Kidney (tissue), 14 donors: Measurements from ENCODE around the gene XPO5. TPM values are rescaled to one million over a fixed set of nuclear protein-coding genes. Genes with fewer than 3 reads are reported as not detected.

Source experiments
- DNase-seq, 5 donors: peaks; one replicate each; pipeline ENCODE4 v3.0.0-alpha.2; 2013 to 2020
- FAIRE-seq: peaks from 2 replicates; lab custom pipeline; 2012; peaks lifted over from hg19 to GRCh38; lab: Jason Lieb, UNC
- H3K27ac ChIP-seq, 2 donors: one replicate each; pipeline ENCODE4 v1.7.0; 2013; ENCODE audit warnings: low read depth in 2 of 2, low read length in 2 of 2, inconsistent platforms in 1 of 2
- H3K27me3 ChIP-seq: one replicate; pipeline ENCODE4 v1.7.1; 2013; ENCODE audit warnings: low read length, inconsistent platforms; ENCODE audit not compliant: control insufficient read depth, insufficient read depth
- H3K36me3 ChIP-seq, 3 donors: one replicate each; pipeline versions ENCODE4 v1.7.0 to v1.7.1; 2013; ENCODE audit warnings: low read length in 3 of 3, control low read depth in 1 of 3, inconsistent platforms in 1 of 3; ENCODE audit not compliant: insufficient read depth in 3 of 3, control insufficient read depth in 2 of 3
- H3K4me1 ChIP-seq, 3 donors: one replicate each; pipeline versions ENCODE4 v1.7.0 to v1.7.1; 2013; ENCODE audit warnings: low read length in 3 of 3, inconsistent platforms in 1 of 3, low read depth in 1 of 3; ENCODE audit not compliant: control insufficient read depth in 2 of 3, insufficient read depth in 2 of 3
- H3K4me3 ChIP-seq, 3 donors: one replicate each; pipeline versions ENCODE4 v1.7.0 to v1.8.1; 2013; ENCODE audit warnings: low read length in 3 of 3, control low read depth in 1 of 3, inconsistent platforms in 1 of 3
- H3K9ac ChIP-seq, 3 donors: one replicate each; pipeline versions ENCODE4 v1.7.0 to v1.7.1; 2013; ENCODE audit warnings: low read length in 3 of 3, control low read depth in 1 of 3, inconsistent platforms in 1 of 3
- H3K9me3 ChIP-seq, 3 donors: one replicate each; pipeline versions ENCODE4 v1.7.0 to v1.7.1; 2013; ENCODE audit warnings: low read length in 3 of 3, control low read depth in 1 of 3, inconsistent platforms in 1 of 3; ENCODE audit not compliant: control insufficient read depth in 2 of 3, insufficient read depth in 1 of 3
- CTCF ChIP-seq: IDR thresholded peaks from 3 replicates; pipeline ENCODE4 v1.5.1; 2012; ENCODE audit warnings: mild to moderate bottlenecking, moderate library complexity, borderline replicate concordance; ENCODE audit not compliant: insufficient read depth; ENCODE audit errors: extremely low read depth
- intact Hi-C: fragments of 100-400 bp; cut with DNase I; formaldehyde crosslinking; loops from one replicate; pipeline ENCODE4 v1.11.1; 2022
- polyA plus RNA-seq: library from polyadenylated mRNA; stranded (reverse); fragments of 350-450 nt; fragmentation: Illumina TruSeq; extraction: RNeasy Lipid Tissue Mini Kit (QIAGEN cat#74804); gene quantifications from one replicate; pipeline ENCODE4 v1.2.3, GENCODE V29; 2014; ENCODE audit warnings: low read depth, low replicate concordance; ENCODE audit not compliant: insufficient read depth
- total RNA-seq: library from RNA; stranded (reverse); fragmentation: NEBNext Ultra II Directional; extraction: Animal tissue kit (Norgen Biotek cat#: 25700); gene quantifications from one replicate; pipeline ENCODE4 v1.2.1, GENCODE V29; 2021
- donor health status: control.
- donor health status: control.
- donor health status: control.
- donor health status: control.
- donor health status: control.
- donor health status: DM: yes; HTN: yes; CAD: no.
- donor health status: Normal renal cell carcinoma (clear cell type).

XPO5 gene
- total and polyA plus RNA-seq, 2 donors from 2014 or later = 7.5 to 34.3 TPM

DNA sequence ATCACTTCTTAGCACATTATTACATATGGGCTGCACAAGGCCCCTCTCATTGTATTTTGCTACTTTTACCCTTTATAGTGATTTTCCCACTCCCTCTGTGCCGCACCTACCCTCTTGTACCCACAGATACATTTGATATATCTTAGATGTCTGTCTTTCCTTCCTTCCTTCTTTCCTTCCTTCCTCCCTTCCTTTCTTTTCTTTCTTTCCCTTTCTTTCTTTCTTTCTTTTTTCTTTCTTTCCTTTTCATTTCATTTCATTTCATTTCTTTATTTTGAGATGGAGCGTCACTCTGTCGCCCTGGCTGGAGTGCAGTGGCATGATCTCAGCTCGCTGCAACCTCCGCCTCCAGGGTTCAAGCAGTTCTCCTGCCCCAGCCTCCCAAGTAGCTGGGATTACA lies 12.4 kb upstream of the XPO5 start:
- DNase-seq (no peak), FAIRE-seq (no peak)
- H3K4me1 ChIP-seq = no peaks in the 10 kb centered on the region
- no peaks in the 10 kb centered on the region for H3K9me3 ChIP-seq
- intact Hi-C loops = no loop called here
- H3K4me3 ChIP-seq = no peak overlapping the region
- H3K27ac ChIP-seq = no peak overlapping the region
- H3K27me3 ChIP-seq = no peaks in the 10 kb centered on the region
- H3K36me3 ChIP-seq = peaks cover 0 to 27% (median 11%) of the 10 kb centered on the region in 3 donors
- TF ChIP-seq CTCF = no peak
- H3K9ac ChIP-seq = no peak overlapping the region

DNA sequence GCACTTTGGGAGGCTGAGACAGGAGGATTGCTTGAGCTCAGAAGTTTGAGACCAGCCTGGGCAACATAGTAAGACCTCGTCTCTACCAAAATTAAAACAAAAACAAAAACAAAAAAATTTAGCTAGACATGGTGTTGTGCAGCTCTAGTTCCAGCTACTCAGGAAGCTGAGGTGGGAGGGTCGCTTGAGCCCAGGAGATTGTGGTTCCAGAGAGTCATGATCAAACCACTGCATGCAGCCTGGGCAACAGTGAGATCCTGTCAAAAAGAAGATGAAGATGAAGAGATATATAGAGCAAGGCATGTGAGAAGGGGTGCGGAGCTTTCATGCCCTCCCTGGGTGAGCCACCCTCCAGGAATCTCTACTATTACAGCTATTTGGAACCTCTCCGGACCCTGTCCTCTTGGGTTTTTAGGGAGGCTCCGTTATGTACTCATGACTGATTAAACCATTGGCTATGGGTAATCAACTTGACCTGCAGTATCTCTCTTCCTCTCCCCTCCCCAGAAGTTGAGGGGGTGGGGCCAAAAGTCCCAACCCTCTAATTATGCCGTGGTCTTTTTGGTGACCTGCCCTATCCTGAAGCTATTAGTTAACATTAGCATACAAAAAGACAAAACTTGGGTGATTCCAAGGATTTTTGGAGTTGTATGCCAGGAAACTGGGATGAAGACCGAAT lies 9.2 kb upstream of the XPO5 start:
- H3K4me3 ChIP-seq = no peak overlapping the region
- no peaks in the 10 kb centered on the region for H3K27me3 ChIP-seq
- no peak overlapping the region for H3K9ac ChIP-seq
- intact Hi-C loops = no loop called here
- no peak for TF ChIP-seq CTCF
- FAIRE-seq = no peak
- no peak for DNase-seq
- peaks cover 0 to 36% (median 11%) of the 10 kb centered on the region in 3 donors for H3K36me3 ChIP-seq
- H3K27ac ChIP-seq = no peak overlapping the region
- no peaks in the 10 kb centered on the region for H3K4me1 ChIP-seq
- H3K9me3 ChIP-seq = no peaks in the 10 kb centered on the region

GRCh38 chr6:43582911-43583310 lies 7.1 kb upstream of the XPO5 start:
- H3K9me3 ChIP-seq = no peaks in the 10 kb centered on the region
- intact Hi-C loops = no loop called here

More at GRCh38 chr6:43582911-43583310, 7.1 kb upstream of the XPO5 start:
- peaks cover 0 to 30% (median 11%) of the 10 kb centered on the region in 3 donors for H3K36me3 ChIP-seq
- no peaks in the 10 kb centered on the region for H3K27me3 ChIP-seq
- peaks cover 0 to 6% (median 2%) of the 10 kb centered on the region in 3 donors for H3K4me1 ChIP-seq
- DNase-seq (no peak), FAIRE-seq (no peak)
- TF ChIP-seq CTCF = no peak
- H3K27ac ChIP-seq = no peak overlapping the region
- H3K9ac ChIP-seq = no peak overlapping the region
- no peak overlapping the region for H3K4me3 ChIP-seq
